HEK293 (cell line): ENCODE data around the gene DOCK3.

Experiments
- CTCF ChIA-PET: fragments of 350-600 bp; formaldehyde crosslinking; extraction: SDS; loops from one replicate; lab custom pipeline; 2021; ENCODE audit warnings: antibody characterized with exemption; lab: Yijun Ruan, JAX
- POLR2A ChIA-PET: fragments of 300-600 bp; formaldehyde crosslinking; extraction: SDS; loops from one replicate; lab custom pipeline; 2020; ENCODE audit warnings: antibody characterized with exemption, inconsistent platforms; lab: Yijun Ruan, JAX
- H3K27ac ChIP-seq: fragments of 200-500 bp; sonication (Bioruptor generic); 2 replicates; pipeline ENCODE4 v1.5.1; 2014; ENCODE audit warnings: low read depth, low read length, control low read depth, inconsistent platforms; ENCODE audit errors: extremely low read depth
- H3K36me3 ChIP-seq, 2 experiments: fragments of 200-500 bp in 1 of 2; sonication (Bioruptor generic) in 1 of 2; 1 replicate in 1 of 2; 2 replicates in 1 of 2; pipeline ENCODE4 v1.5.1; 2014 to 2017; ENCODE audit warnings: inconsistent platforms in 2 of 2, low read length in 2 of 2; ENCODE audit not compliant: control insufficient read depth in 2 of 2, insufficient read depth in 1 of 2
- H3K4me1 ChIP-seq: fragments of 200-500 bp; sonication (Bioruptor generic); 2 replicates; pipeline ENCODE4 v1.5.1; 2014; ENCODE audit warnings: mild to moderate bottlenecking, low read length, inconsistent platforms; ENCODE audit not compliant: control insufficient read depth, insufficient read depth
- H3K4me3 ChIP-seq: 2 replicates; pipeline ENCODE4 v1.5.1; 2011; ENCODE audit warnings: low read depth, mild to moderate bottlenecking, control low read depth, low read length, moderate library complexity
- H3K9me3 ChIP-seq: fragments of 200-500 bp; sonication (Bioruptor generic); 2 replicates; pipeline ENCODE4 v1.5.1; 2014; ENCODE audit warnings: low read depth, low read length, inconsistent platforms; ENCODE audit not compliant: control insufficient read depth, insufficient read depth
- GLI2 ChIP-seq: fragments of 450-650 bp; formaldehyde crosslinking; IDR thresholded peaks from 2 replicates; pipeline ENCODE4; 2017; ENCODE audit warnings: missing biosample characterization, missing genetic modification characterization, low read depth, borderline replicate concordance
- GLIS1 ChIP-seq: fragments of 450-650 bp; formaldehyde crosslinking; IDR thresholded peaks from 2 replicates; pipeline ENCODE4 v1.5.1; 2016; ENCODE audit warnings: missing biosample characterization, missing genetic modification characterization
- KLF17 ChIP-seq: fragments of 450-650 bp; formaldehyde crosslinking; IDR thresholded peaks from 2 replicates; pipeline ENCODE4 v1.5.1; 2016; ENCODE audit warnings: missing biosample characterization, missing genetic modification characterization
- KLF8 ChIP-seq: fragments of 450-650 bp; formaldehyde crosslinking; IDR thresholded peaks from 2 replicates; pipeline ENCODE4 v1.5.1; 2016; ENCODE audit warnings: missing biosample characterization, missing genetic modification characterization
- KLF9 ChIP-seq: fragments of 450-650 bp; formaldehyde crosslinking; IDR thresholded peaks from 2 replicates; pipeline ENCODE4 v1.5.1; 2016; ENCODE audit warnings: missing biosample characterization, missing genetic modification characterization, low read depth
- SALL2 ChIP-seq: fragments of 450-650 bp; formaldehyde crosslinking; IDR thresholded peaks from 2 replicates; pipeline ENCODE4 v1.5.0; 2017; ENCODE audit warnings: missing biosample characterization, mild to moderate bottlenecking, missing genetic modification characterization, borderline replicate concordance
- SP3 ChIP-seq: fragments of 450-650 bp; formaldehyde crosslinking; IDR thresholded peaks from 2 replicates; pipeline ENCODE4 v1.5.1; 2016; ENCODE audit warnings: missing biosample characterization, missing genetic modification characterization
- YY1 ChIP-seq: fragments of 450-650 bp; formaldehyde crosslinking; IDR thresholded peaks from 2 replicates; pipeline ENCODE4 v1.5.1; 2018; ENCODE audit warnings: missing biosample characterization, missing genetic modification characterization
- ZBTB11 ChIP-seq: fragments of 450-650 bp; formaldehyde crosslinking; conservative IDR thresholded peaks from 2 replicates; pipeline ENCODE4 v1.5.1; 2016; ENCODE audit warnings: low read depth, missing biosample characterization, missing genetic modification characterization
- ZBTB20 ChIP-seq: fragments of 450-650 bp; formaldehyde crosslinking; IDR thresholded peaks from 2 replicates; pipeline ENCODE4 v1.5.1; 2016; ENCODE audit warnings: missing biosample characterization, missing genetic modification characterization
- ZBTB48 ChIP-seq: fragments of 450-650 bp; formaldehyde crosslinking; IDR thresholded peaks from 2 replicates; pipeline ENCODE4 v1.5.1; 2016; ENCODE audit warnings: missing biosample characterization, missing genetic modification characterization
- ZFP3 ChIP-seq: fragments of 450-650 bp; formaldehyde crosslinking; IDR thresholded peaks from 2 replicates; pipeline ENCODE4 v1.5.1; 2016; ENCODE audit warnings: low read depth, missing biosample characterization, missing genetic modification characterization
- ZFP69B ChIP-seq: fragments of 450-650 bp; formaldehyde crosslinking; IDR thresholded peaks from 2 replicates; pipeline ENCODE4 v1.5.1; 2016; ENCODE audit warnings: missing biosample characterization, missing genetic modification characterization
- ZNF146 ChIP-seq: fragments of 450-650 bp; formaldehyde crosslinking; IDR thresholded peaks from 2 replicates; pipeline ENCODE4 v1.5.1; 2016; ENCODE audit warnings: missing biosample characterization, missing genetic modification characterization
- ZNF23 ChIP-seq: fragments of 450-650 bp; formaldehyde crosslinking; IDR thresholded peaks from 2 replicates; pipeline ENCODE4 v1.5.1; 2016; ENCODE audit warnings: missing biosample characterization, missing genetic modification characterization, borderline replicate concordance
- ZNF239 ChIP-seq: fragments of 450-650 bp; formaldehyde crosslinking; IDR thresholded peaks from 2 replicates; pipeline ENCODE4 v1.5.1; 2016; ENCODE audit warnings: missing biosample characterization, missing genetic modification characterization
- ZNF266 ChIP-seq: fragments of 450-650 bp; formaldehyde crosslinking; IDR thresholded peaks from 2 replicates; pipeline ENCODE4 v1.5.1; 2016; ENCODE audit warnings: missing biosample characterization, missing genetic modification characterization, low read depth
- ZNF335 ChIP-seq: fragments of 450-650 bp; formaldehyde crosslinking; conservative IDR thresholded peaks from 2 replicates; pipeline ENCODE4 v1.5.1; 2016; ENCODE audit warnings: missing biosample characterization, missing genetic modification characterization
- ZNF423 ChIP-seq: fragments of 450-650 bp; formaldehyde crosslinking; IDR thresholded peaks from 2 replicates; pipeline ENCODE4 v1.5.1; 2016; ENCODE audit warnings: missing biosample characterization, missing genetic modification characterization
- ZNF501 ChIP-seq: fragments of 450-650 bp; formaldehyde crosslinking; IDR thresholded peaks from 2 replicates; pipeline ENCODE4 v1.5.1; 2016; ENCODE audit warnings: missing biosample characterization, missing genetic modification characterization
- ZNF514 ChIP-seq: fragments of 450-650 bp; formaldehyde crosslinking; IDR thresholded peaks from 2 replicates; pipeline ENCODE4 v1.5.1; 2016; ENCODE audit warnings: missing biosample characterization, missing genetic modification characterization
- ZNF521 ChIP-seq: fragments of 450-650 bp; formaldehyde crosslinking; IDR thresholded peaks from 2 replicates; pipeline ENCODE4 v1.5.1; 2017; ENCODE audit warnings: missing biosample characterization, mild to moderate bottlenecking, missing genetic modification characterization
- ZNF558 ChIP-seq: fragments of 450-650 bp; formaldehyde crosslinking; IDR thresholded peaks from 2 replicates; pipeline ENCODE4 v1.5.1; 2016; ENCODE audit warnings: missing biosample characterization, missing genetic modification characterization
- ZNF571 ChIP-seq: fragments of 450-650 bp; formaldehyde crosslinking; IDR thresholded peaks from 2 replicates; pipeline ENCODE4 v1.5.0; 2017; ENCODE audit warnings: missing biosample characterization, missing genetic modification characterization
- ZNF585B ChIP-seq: fragments of 450-650 bp; formaldehyde crosslinking; IDR thresholded peaks from 2 replicates; pipeline ENCODE4 v1.5.1; 2016; ENCODE audit warnings: missing biosample characterization, missing genetic modification characterization
- ZNF660 ChIP-seq: fragments of 450-650 bp; IDR thresholded peaks from 2 replicates; pipeline ENCODE4 v1.5.1; 2018; ENCODE audit warnings: missing biosample characterization, mild to moderate bottlenecking, missing genetic modification characterization
- ZNF677 ChIP-seq: fragments of 450-650 bp; IDR thresholded peaks from 2 replicates; pipeline ENCODE4 v1.5.0; 2018; ENCODE audit warnings: missing biosample characterization, mild to moderate bottlenecking, missing genetic modification characterization, moderate library complexity
- ZNF76 ChIP-seq: fragments of 450-650 bp; formaldehyde crosslinking; IDR thresholded peaks from 2 replicates; pipeline ENCODE4; 2016; ENCODE audit warnings: low read depth, missing biosample characterization, missing genetic modification characterization, borderline replicate concordance
- TF ChIP-seq, protein P1 (sequence below): fragments of 450-650 bp; formaldehyde crosslinking; optimal IDR thresholded peaks from 2 replicates; pipeline ENCODE3; 2016; ENCODE audit warnings: missing biosample characterization, mild to moderate bottlenecking, missing genetic modification characterization
- TF ChIP-seq, protein P2 (sequence below): fragments of 450-650 bp; formaldehyde crosslinking; IDR thresholded peaks from 2 replicates; pipeline ENCODE4 v1.5.1; 2016; ENCODE audit warnings: missing biosample characterization, missing genetic modification characterization

Gene DOCK3

GRCh38 chr3:51390246-51391074, 715.7 kb downstream of the DOCK3 start (continued):
- TF ChIP-seq ZNF335 (tag by site-specific recombination) (no peak), ZNF558 (no peak), ZFP3 (tag by site-specific recombination) (no peak)

DNA sequence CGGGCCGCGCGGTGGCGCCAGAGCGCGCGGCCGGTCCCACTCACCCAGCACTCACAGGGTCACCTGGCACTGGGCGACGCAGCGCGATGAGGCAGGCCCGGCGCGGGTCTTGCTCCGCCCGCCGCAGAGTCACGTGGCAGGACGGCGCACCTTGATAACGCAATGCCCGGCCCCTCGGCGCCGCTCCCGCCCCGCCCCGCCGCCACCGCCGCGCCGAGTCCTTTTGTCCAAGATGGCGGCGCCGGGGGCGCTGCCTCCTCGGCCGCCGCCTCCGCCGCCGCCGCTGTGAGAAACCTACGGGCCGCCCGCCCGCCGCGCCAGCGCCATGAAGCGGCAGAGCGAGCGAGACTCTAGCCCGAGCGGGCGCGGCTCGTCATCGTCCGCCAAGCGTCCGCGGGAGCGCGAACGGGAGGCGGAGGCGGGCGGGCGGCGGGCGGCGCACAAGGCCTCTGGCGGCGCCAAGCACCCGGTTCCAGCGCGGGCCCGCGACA, 716.4 kb downstream of the DOCK3 start, which contains the start of gene RBM15B:
Gene RBM15B, plus strand, starts transcription at position 211 of the 491 bp plus-strand sequence. Its CDS starts 115 bp downstream, at position 326.
- Histone ChIP-seq H3K27ac (peak within 1 kb of the TSS; percentile 87), H3K36me3 (peaks cover 0 to 85% of the 10 kb centered on the region in 2 experiments; a peak in 2 of 3 replicates), H3K4me1 (no peaks in the 10 kb centered on the region; the same call in 1 of the 2 replicates), H3K4me3 (peak within 1 kb of the TSS; percentile 82), H3K9me3 (no peaks in the 10 kb centered on the region)
- ChIA-PET CTCF (interaction anchor here (0.7 to 2.3 kb wide), 8 partner anchors 22 to 775 kb away, joined by 3 to 27 read pairs (median 4); partner anchors contain the start of gene MAPKAPK3), POLR2A (no interaction called here)
- 0 out of 2 replicates have a peak, but pooled peaks have one; percentile 23 for TF ChIP-seq ZNF146 (tag by site-specific recombination)
- peak; percentile 77; the same call in 1 of the 2 replicates for TF ChIP-seq KLF8 (tag by site-specific recombination)
- no peak for TF ChIP-seq ZNF239 (tag by site-specific recombination)
- peak; percentile 62; the same call in 1 of the 2 replicates for TF ChIP-seq KLF17 (tag by site-specific recombination)
- TF ChIP-seq GLIS1 (tag by site-specific recombination), result peak; percentile 30; the same call in 1 of the 2 replicates
- peak; percentile 10; the same call in 1 of the 2 replicates for TF ChIP-seq ZBTB20
- TF ChIP-seq GLI2 (tag by site-specific recombination), result no peak
- no peak for TF ChIP-seq ZNF266 (tag by site-specific recombination)
- no peak for TF ChIP-seq ZNF585B (tag by site-specific recombination)
- TF ChIP-seq YY1, result peak; percentile 44; the same call in 1 of the 2 replicates
- peak; percentile 27; the same call in 1 of the 2 replicates for TF ChIP-seq ZNF501 (tag by site-specific recombination)
- TF ChIP-seq ZNF521 (tag by site-specific recombination), result no peak
- no peak for TF ChIP-seq ZNF571 (tag by site-specific recombination)
- TF ChIP-seq ZFP69B, result peak; percentile 95
- no peak for TF ChIP-seq ZNF514 (tag by site-specific recombination)
- no peak for TF ChIP-seq ZBTB48 (tag by site-specific recombination)
- peak; percentile 47; the same call in 1 of the 2 replicates for TF ChIP-seq ZNF76
- peak; percentile 70; the same call in 1 of the 2 replicates for TF ChIP-seq SP3 (tag by site-specific recombination)
- no peak for TF ChIP-seq ZNF23 (tag by site-specific recombination)
- TF ChIP-seq, protein P1, sequence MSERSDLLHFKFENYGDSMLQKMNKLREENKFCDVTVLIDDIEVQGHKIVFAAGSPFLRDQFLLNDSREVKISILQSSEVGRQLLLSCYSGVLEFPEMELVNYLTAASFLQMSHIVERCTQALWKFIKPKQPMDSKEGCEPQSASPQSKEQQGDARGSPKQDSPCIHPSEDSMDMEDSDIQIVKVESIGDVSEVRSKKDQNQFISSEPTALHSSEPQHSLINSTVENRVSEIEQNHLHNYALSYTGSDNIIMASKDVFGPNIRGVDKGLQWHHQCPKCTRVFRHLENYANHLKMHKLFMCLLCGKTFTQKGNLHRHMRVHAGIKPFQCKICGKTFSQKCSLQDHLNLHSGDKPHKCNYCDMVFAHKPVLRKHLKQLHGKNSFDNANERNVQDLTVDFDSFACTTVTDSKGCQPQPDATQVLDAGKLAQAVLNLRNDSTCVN (tag by site-specific recombination), result peak; percentile 75
- 0 out of 2 replicates have a peak, but pooled peaks have one; percentile 65 for TF ChIP-seq ZNF660 (tag by site-specific recombination)
- peak; percentile 28; the same call in 1 of the 2 replicates for TF ChIP-seq KLF9
- TF ChIP-seq, protein P2, sequence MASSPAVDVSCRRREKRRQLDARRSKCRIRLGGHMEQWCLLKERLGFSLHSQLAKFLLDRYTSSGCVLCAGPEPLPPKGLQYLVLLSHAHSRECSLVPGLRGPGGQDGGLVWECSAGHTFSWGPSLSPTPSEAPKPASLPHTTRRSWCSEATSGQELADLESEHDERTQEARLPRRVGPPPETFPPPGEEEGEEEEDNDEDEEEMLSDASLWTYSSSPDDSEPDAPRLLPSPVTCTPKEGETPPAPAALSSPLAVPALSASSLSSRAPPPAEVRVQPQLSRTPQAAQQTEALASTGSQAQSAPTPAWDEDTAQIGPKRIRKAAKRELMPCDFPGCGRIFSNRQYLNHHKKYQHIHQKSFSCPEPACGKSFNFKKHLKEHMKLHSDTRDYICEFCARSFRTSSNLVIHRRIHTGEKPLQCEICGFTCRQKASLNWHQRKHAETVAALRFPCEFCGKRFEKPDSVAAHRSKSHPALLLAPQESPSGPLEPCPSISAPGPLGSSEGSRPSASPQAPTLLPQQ (tag by site-specific recombination), result peak; percentile 95
- no peak for TF ChIP-seq ZNF423
- no peak for TF ChIP-seq SALL2 (tag by site-specific recombination)
- TF ChIP-seq ZBTB11 (tag by site-specific recombination), result no peak
- TF ChIP-seq ZNF677 (tag by site-specific recombination), result no peak
